Left renal pelvis (tissue), 4 donors: Measurements from ENCODE around the gene DBP. TPM values are rescaled to one million over a fixed set of nuclear protein-coding genes. Genes with fewer than 3 reads are reported as not detected.
"Not testable (repeated sequence)": the region's sequence is repeated elsewhere in the genome, so short reads cannot be mapped to it uniquely, and the experiment has no call there.

Source experiments
- DNase-seq, 4 donors: peaks; one replicate each; pipeline ENCODE4 v3.0.0-alpha.2; 2013; ENCODE audit warnings: low read depth in 4 of 4, low spot score in 3 of 4
- polyA plus RNA-seq, 4 donors: library from polyadenylated mRNA; unstranded; fragments of 120-200 nt; gene quantifications; one replicate each; pipeline ENCODE4 v1.2.1, GENCODE V29; 2013; ENCODE audit not compliant: insufficient read length in 4 of 4

DBP gene
- polyA plus RNA-seq, 4 donors: 9.8 to 17.3 (median 13.9) TPM

GRCh38 chr19:48644355-48644754, 7.2 kb upstream of the DBP start:
- no peak for DNase-seq

GRCh38 chr19:48642862-48643261, 5.7 kb upstream of the DBP start:
- no peak for DNase-seq

- DNase-seq: no peak
Measured at GRCh38 chr19:48641850-48642249, 4.7 kb upstream of the DBP start.

GRCh38 chr19:48639483-48640375, 2.5 kb upstream of the DBP start:
- no peak for DNase-seq

GRCh38 chr19:48638831-48639381, 1.7 kb upstream of the DBP start:
- DNase-seq: no peak

- peak in 3 of 4 donors; percentile 85 to 93 (median 86) for DNase-seq
Measured at GRCh38 chr19:48637948-48638830, 1.0 kb upstream of the DBP start.

GRCh38 chr19:48637449-48637947, 319 bp upstream of the DBP start:
- peak; percentile 96 to 98 (median 98) for DNase-seq

GRCh38 chr19:48635966-48636858, 967 bp downstream of the DBP start:
- DNase-seq: no peak

GRCh38 chr19:48635263-48635965, 1.8 kb downstream of the DBP start:
- no peak for DNase-seq

GRCh38 chr19:48634424-48635262, 2.5 kb downstream of the DBP start:
- peak; percentile 87 to 96 (median 94) for DNase-seq

GRCh38 chr19:48634036-48634342, 3.2 kb downstream of the DBP start:
- no peak for DNase-seq

GRCh38 chr19:48633148-48634035, 3.8 kb downstream of the DBP start:
- no peak for DNase-seq

GRCh38 chr19:48632692-48633147, 4.5 kb downstream of the DBP start:
- DNase-seq: no peak

- DNase-seq: not testable (repeated sequence)
Measured at GRCh38 chr19:48632286-48632685, 4.9 kb downstream of the DBP start.

GRCh38 chr19:48631225-48631624, 6.0 kb downstream of the DBP start:
- DNase-seq: no peak

- no peak for DNase-seq
Measured at GRCh38 chr19:48630296-48631063, 6.7 kb downstream of the DBP start.
